Trophoblast cell (in vitro differentiated cells and primary cell): ENCODE results near the gene MEGF8.
A peak's percentile ranks its signal among the peaks of the same experiment; 100 is the strongest.

ENCODE experiments used
- DNase-seq, 2 donors: peaks; one replicate each; pipeline ENCODE4 v3.0.0-alpha.2; 2016
- H2AFZ ChIP-seq: 2 replicates; pipeline ENCODE4 v1.6.1; 2013; ENCODE audit warnings: low read length, moderate library complexity, mild to moderate bottlenecking; ENCODE audit not compliant: insufficient read depth, poor library complexity
- H2AK5ac ChIP-seq: 2 replicates; pipeline ENCODE4 v1.6.1; 2013; ENCODE audit warnings: mild to moderate bottlenecking, low read length
- H2BK120ac ChIP-seq: 2 replicates; pipeline ENCODE4 v1.6.1; 2013; ENCODE audit warnings: low read length, mild to moderate bottlenecking, moderate library complexity; ENCODE audit not compliant: insufficient read depth, poor library complexity
- H2BK12ac ChIP-seq: 2 replicates; pipeline ENCODE4 v1.6.1; 2013; ENCODE audit warnings: mild to moderate bottlenecking, low read length, moderate library complexity
- H2BK5ac ChIP-seq: 2 replicates; pipeline ENCODE4 v1.6.1; 2013; ENCODE audit warnings: low read length, low read depth, moderate library complexity, mild to moderate bottlenecking; ENCODE audit not compliant: poor library complexity
- H3K14ac ChIP-seq: 2 replicates; pipeline ENCODE4 v1.6.1; 2013; ENCODE audit warnings: mild to moderate bottlenecking, low read length
- H3K18ac ChIP-seq: 2 replicates; pipeline ENCODE4 v1.6.1; 2013; ENCODE audit warnings: mild to moderate bottlenecking, low read length
- H3K23ac ChIP-seq: 2 replicates; pipeline ENCODE4 v1.6.1; 2013; ENCODE audit warnings: low read length
- H3K27ac ChIP-seq: 2 replicates; pipeline ENCODE4 v1.5.1; 2013; ENCODE audit warnings: low read depth, mild to moderate bottlenecking, inconsistent platforms, low read length, moderate library complexity
- H3K27me3 ChIP-seq: 2 replicates; pipeline ENCODE4 v1.6.1; 2013; ENCODE audit warnings: inconsistent platforms, mild to moderate bottlenecking, low read length, moderate library complexity; ENCODE audit not compliant: insufficient read depth
- H3K36me3 ChIP-seq, 2 experiments: 1 replicate in 1 of 2; 2 replicates in 1 of 2; pipeline ENCODE4 v1.6.1; 2013; ENCODE audit warnings: low read length in 2 of 2, mild to moderate bottlenecking in 2 of 2, moderate library complexity in 1 of 2; ENCODE audit not compliant: insufficient read depth in 2 of 2, control insufficient read depth in 1 of 2
- H3K4ac ChIP-seq: 2 replicates; pipeline ENCODE4 v1.6.1; 2013; ENCODE audit warnings: low read depth, mild to moderate bottlenecking, low read length, moderate library complexity
- H3K4me1 ChIP-seq, 2 experiments: 1 replicate in 1 of 2; 2 replicates in 1 of 2; pipeline ENCODE4 v1.6.1; 2013; ENCODE audit warnings: low read length in 2 of 2, mild to moderate bottlenecking in 2 of 2, moderate library complexity in 1 of 2; ENCODE audit not compliant: insufficient read depth in 2 of 2, control insufficient read depth in 1 of 2
- H3K4me2 ChIP-seq: 2 replicates; pipeline ENCODE4 v1.6.1; 2013; ENCODE audit warnings: inconsistent platforms, mild to moderate bottlenecking, low read length, moderate library complexity
- H3K4me3 ChIP-seq: 2 replicates; pipeline ENCODE4 v1.5.1; 2013; ENCODE audit warnings: mild to moderate bottlenecking, low read depth, low read length, inconsistent platforms
- H3K79me1 ChIP-seq: one replicate; pipeline ENCODE4 v1.6.1; 2013; ENCODE audit warnings: low read length
- H3K79me2 ChIP-seq: 2 replicates; pipeline ENCODE4 v1.6.1; 2013; ENCODE audit warnings: low read length, mild to moderate bottlenecking; ENCODE audit not compliant: control insufficient read depth, insufficient read depth, poor library complexity
- H3K9ac ChIP-seq: 2 replicates; pipeline ENCODE4 v1.6.1; 2013; ENCODE audit warnings: mild to moderate bottlenecking, low read length
- H3K9me3 ChIP-seq: 2 replicates; pipeline ENCODE4 v1.6.1; 2013; ENCODE audit warnings: low read depth, mild to moderate bottlenecking, control low read depth, inconsistent platforms, low read length; ENCODE audit not compliant: insufficient read depth
- H4K12ac ChIP-seq: 2 replicates; pipeline ENCODE4 v1.6.1; 2013; ENCODE audit warnings: low read depth, mild to moderate bottlenecking, low read length, moderate library complexity
- H4K8ac ChIP-seq: 2 replicates; pipeline ENCODE4 v1.6.1; 2013; ENCODE audit warnings: low read depth, mild to moderate bottlenecking, low read length, moderate library complexity
- H4K91ac ChIP-seq: one replicate; pipeline ENCODE4 v1.6.1; 2013; ENCODE audit warnings: low read depth, mild to moderate bottlenecking, low read length, moderate library complexity
- WGBS: extraction: QIAGEN DNeasy Blood & Tissue Kit; methylation state at CpG from one replicate; pipeline ENCODE4 v1.1.7; 2013; ENCODE audit warnings: missing lambda C conversion rate; ENCODE audit not compliant: insufficient read length, insufficient coverage; ENCODE audit errors: extremely low coverage; 5-methylcytosine and 5-hydroxymethylcytosine counted together

MEGF8 gene

GRCh38 chr19:42285988-42286348 lies 39.5 kb upstream of the MEGF8 start:
- Histone ChIP-seq H3K14ac (no peak overlapping the region), H3K36me3 (peaks cover 47 to 48% of the 10 kb centered on the region in 2 experiments), H2BK120ac (no peak overlapping the region), H4K91ac (no peak overlapping the region), H3K27me3 (no peaks in the 10 kb centered on the region), H2BK12ac (no peak overlapping the region), H2AFZ (no peak overlapping the region), H3K79me1 (peaks cover 25% of the 10 kb centered on the region), H2BK5ac (no peak overlapping the region), H4K12ac (peak overlapping the region; percentile 32), H3K4ac (peak overlapping the region; percentile 38), H3K9me3 (peaks cover 4% of the 10 kb centered on the region), H4K8ac (no peak overlapping the region), H3K79me2 (peaks cover 11% of the 10 kb centered on the region), H3K23ac (no peak overlapping the region), H3K4me1 (peaks cover 35 to 40% of the 10 kb centered on the region in 2 experiments), H3K9ac (no peak overlapping the region), H3K18ac (peak overlapping the region; percentile 41), H3K4me3 (no peak overlapping the region), H3K4me2 (no peak overlapping the region), H3K27ac (no peak overlapping the region), H2AK5ac (no peak overlapping the region)
- no CpG with 5 or more reads among the region's 6 CpGs for WGBS
- no peak for DNase-seq

- Histone ChIP-seq H3K4me3 (no peak overlapping the region), H3K14ac (no peak overlapping the region), H3K4ac (no peak overlapping the region), H3K27ac (no peak overlapping the region), H3K27me3 (no peaks in the 10 kb centered on the region), H3K4me2 (no peak overlapping the region), H3K18ac (peak overlapping the region; percentile 41), H3K9ac (no peak overlapping the region), H4K8ac (no peak overlapping the region), H3K79me1 (peaks cover 20% of the 10 kb centered on the region), H3K36me3 (peaks cover 52 to 53% of the 10 kb centered on the region in 2 experiments), H2BK120ac (no peak overlapping the region), H3K79me2 (peaks cover 11% of the 10 kb centered on the region), H4K12ac (peak overlapping the region; percentile 32), H3K9me3 (peaks cover 4% of the 10 kb centered on the region), H2AK5ac (no peak overlapping the region), H2AFZ (no peak overlapping the region), H3K23ac (no peak overlapping the region), H2BK5ac (no peak overlapping the region), H4K91ac (no peak overlapping the region), H2BK12ac (no peak overlapping the region), H3K4me1 (peaks cover 31 to 35% of the 10 kb centered on the region in 2 experiments)
- no peak for DNase-seq
- WGBS: no CpG with 5 or more reads among the region's 13 CpGs
Measured at GRCh38 chr19:42286349-42287016, 39.0 kb upstream of the MEGF8 start.

- Histone ChIP-seq H2BK120ac (no peak overlapping the region), H3K27ac (no peak overlapping the region), H2AK5ac (no peak overlapping the region), H3K4me2 (no peak overlapping the region), H3K23ac (no peak overlapping the region), H3K9me3 (peaks cover 4% of the 10 kb centered on the region), H4K91ac (no peak overlapping the region), H3K4me1 (peaks cover 24 to 28% of the 10 kb centered on the region in 2 experiments), H3K4me3 (no peak overlapping the region), H3K18ac (no peak overlapping the region), H2AFZ (no peak overlapping the region), H3K14ac (no peak overlapping the region), H3K79me2 (peaks cover 11% of the 10 kb centered on the region), H2BK5ac (no peak overlapping the region), H4K8ac (no peak overlapping the region), H2BK12ac (no peak overlapping the region), H3K36me3 (peaks cover 60% of the 10 kb centered on the region in 2 experiments), H3K9ac (no peak overlapping the region), H3K27me3 (no peaks in the 10 kb centered on the region), H4K12ac (no peak overlapping the region), H3K4ac (no peak overlapping the region), H3K79me1 (peaks cover 13% of the 10 kb centered on the region)
- WGBS: no CpG with 5 or more reads among the region's 30 CpGs
- DNase-seq: no peak
Measured at GRCh38 chr19:42287017-42287826, 38.2 kb upstream of the MEGF8 start.

GRCh38 chr19:42287827-42288107 lies 37.7 kb upstream of the MEGF8 start:
- Histone ChIP-seq H3K9ac (no peak overlapping the region), H2BK120ac (no peak overlapping the region), H3K79me2 (peaks cover 11% of the 10 kb centered on the region), H3K27ac (no peak overlapping the region), H3K9me3 (peaks cover 4% of the 10 kb centered on the region), H3K36me3 (peaks cover 65% of the 10 kb centered on the region in 2 experiments), H3K18ac (no peak overlapping the region), H3K27me3 (no peaks in the 10 kb centered on the region), H3K4me3 (no peak overlapping the region), H2BK12ac (no peak overlapping the region), H2AK5ac (no peak overlapping the region), H3K79me1 (peaks cover 12% of the 10 kb centered on the region), H3K4me1 (peaks cover 23 to 24% of the 10 kb centered on the region in 2 experiments), H4K91ac (no peak overlapping the region), H3K4me2 (no peak overlapping the region), H3K4ac (no peak overlapping the region), H3K14ac (no peak overlapping the region), H4K12ac (no peak overlapping the region), H3K23ac (no peak overlapping the region), H2AFZ (no peak overlapping the region), H4K8ac (no peak overlapping the region), H2BK5ac (no peak overlapping the region)
- WGBS: no CpG with 5 or more reads among the region's 10 CpGs
- no peak for DNase-seq
